D341Med (cell line): ENCODE results near the gene LGSN.
"Not testable (repeated sequence)": the region's sequence is repeated elsewhere in the genome, so short reads cannot be mapped to it uniquely, and the experiment has no call there.

Experiments used
- DNase-seq: peaks from one replicate; pipeline ENCODE4 v3.0.0; 2012; ENCODE audit warnings: low spot score

The LGSN gene

GRCh38 chr6:63306420-63306819, 13.4 kb downstream of the LGSN start:
- no peak for DNase-seq

GRCh38 chr6:63305277-63305676, 14.5 kb downstream of the LGSN start:
- DNase-seq = no peak

- DNase-seq = no peak
These were observed 16.3 kb downstream of the LGSN start for GRCh38 chr6:63303476-63303875.

- DNase-seq = no peak
These were observed 20.1 kb downstream of the LGSN start for GRCh38 chr6:63299667-63300066.

DNA sequence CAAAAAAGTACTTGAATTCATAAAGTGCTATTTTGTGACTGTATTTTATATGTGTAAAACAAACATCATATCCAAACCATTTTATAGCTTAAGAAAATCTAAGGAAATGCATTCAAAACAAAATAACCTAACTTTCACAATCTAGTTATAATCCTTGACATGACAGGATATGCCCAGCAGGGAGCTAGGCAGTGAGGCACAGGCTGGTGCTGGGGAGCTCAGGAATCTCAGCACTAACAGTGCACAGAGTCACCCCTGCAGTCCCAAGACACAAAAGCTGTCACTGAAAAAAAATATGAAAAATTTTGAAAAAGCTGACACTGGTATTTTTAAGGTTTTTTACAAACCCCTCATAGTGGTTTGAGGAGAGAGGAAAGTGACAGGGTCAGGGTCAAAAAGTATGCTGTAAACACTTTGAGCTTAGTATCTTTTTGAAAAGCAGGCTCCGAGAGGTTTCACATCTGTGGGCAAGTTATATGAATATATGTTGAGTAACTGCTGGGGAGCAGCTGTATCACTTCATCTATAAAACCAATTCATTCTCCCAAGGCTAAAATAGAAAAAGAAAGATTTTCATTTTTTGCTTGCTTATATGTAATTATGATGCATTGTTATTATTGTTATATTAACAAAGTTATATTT, 24.1 kb downstream of the LGSN start:
- DNase-seq = peak; percentile 47

DNA sequence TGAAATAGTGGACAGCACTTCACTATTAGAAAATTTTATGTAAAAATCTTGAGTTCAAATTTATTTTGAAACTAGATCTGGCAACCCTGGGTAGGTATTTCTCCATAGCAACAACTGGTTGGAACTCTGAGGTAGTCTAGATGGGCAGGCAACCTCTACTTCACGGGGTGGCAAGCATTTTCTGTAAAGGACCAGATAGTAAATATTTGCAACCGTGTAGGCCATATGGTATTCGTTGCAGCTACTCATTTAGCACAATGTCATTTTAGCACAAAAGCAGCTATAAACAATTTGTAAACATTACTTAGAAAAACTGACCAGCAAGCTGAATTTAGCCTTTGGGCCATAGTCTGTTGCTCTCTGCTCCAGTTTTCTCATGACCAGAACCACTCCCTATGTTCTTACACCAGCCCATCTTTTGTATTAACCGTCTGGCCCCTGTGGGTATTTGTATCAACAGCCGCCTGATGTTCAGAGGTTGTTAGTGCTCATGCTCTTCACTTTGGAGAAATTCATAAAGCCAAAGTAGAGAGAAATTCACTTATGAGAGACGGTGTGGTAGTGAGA, 29.2 kb downstream of the LGSN start:
- no peak for DNase-seq

- no peak for DNase-seq
These were observed 30.4 kb downstream of the LGSN start for GRCh38 chr6:63289269-63289872.

GRCh38 chr6:63280639-63281180, 39.1 kb downstream of the LGSN start:
- DNase-seq = no peak

- no peak for DNase-seq
These were observed 40.9 kb downstream of the LGSN start for GRCh38 chr6:63278916-63279315.

GRCh38 chr6:63275953-63276352, 43.8 kb downstream of the LGSN start:
- DNase-seq = no peak

DNA sequence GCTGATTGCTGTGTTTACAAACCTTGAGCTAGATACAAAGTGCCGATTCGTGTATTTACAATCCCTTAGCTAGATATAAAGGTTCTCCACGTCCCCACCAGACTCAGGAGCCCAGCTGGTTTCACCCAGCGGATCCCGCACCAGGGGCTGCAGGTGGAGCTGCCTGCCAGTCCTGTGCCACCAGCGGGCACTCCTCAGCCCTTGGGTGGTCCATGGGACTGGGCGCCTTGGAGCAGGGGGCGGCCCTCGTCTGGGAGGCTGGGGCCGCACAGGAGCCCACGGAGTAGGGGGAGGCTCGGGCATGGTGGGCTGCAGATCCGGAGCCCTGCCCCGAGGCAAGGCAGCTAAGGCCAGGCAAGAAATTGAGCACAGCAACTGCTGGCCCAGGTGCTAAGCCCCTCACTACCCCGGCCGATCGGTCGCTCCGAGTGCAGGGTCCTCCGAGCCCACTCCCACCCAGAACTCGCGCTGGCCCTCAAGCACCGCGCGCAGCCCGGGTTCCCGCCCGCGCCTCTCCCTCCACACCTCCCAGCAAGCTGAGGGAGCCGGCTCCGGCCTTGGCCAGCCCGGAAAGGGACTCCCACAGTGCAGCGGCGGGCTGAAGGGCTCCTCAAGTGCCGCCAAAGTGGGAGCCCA, 44.9 kb downstream of the LGSN start:
- not testable (repeated sequence) for DNase-seq

DNA sequence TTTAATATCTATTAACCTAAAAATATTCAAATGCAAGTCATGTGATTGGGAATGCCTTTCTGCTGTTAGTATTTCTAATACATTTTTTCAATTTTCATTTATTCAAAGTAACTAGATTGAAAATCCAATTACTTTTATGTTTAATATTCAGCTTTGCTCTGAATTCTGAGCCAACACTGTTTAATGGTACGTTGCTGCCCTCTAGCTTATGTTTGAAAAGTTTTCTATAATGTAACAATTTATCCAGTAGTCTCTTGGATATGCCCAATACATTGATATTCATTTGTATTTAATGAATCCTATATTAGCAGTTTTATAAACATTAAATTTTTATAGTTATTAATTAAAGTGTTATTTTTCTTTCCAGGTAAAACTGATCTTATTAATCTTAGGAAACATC, 47.4 kb downstream of the LGSN start:
- DNase-seq = peak; percentile 35

- no peak for DNase-seq
These were observed 50.3 kb downstream of the LGSN start for GRCh38 chr6:63269470-63269869.

DNA sequence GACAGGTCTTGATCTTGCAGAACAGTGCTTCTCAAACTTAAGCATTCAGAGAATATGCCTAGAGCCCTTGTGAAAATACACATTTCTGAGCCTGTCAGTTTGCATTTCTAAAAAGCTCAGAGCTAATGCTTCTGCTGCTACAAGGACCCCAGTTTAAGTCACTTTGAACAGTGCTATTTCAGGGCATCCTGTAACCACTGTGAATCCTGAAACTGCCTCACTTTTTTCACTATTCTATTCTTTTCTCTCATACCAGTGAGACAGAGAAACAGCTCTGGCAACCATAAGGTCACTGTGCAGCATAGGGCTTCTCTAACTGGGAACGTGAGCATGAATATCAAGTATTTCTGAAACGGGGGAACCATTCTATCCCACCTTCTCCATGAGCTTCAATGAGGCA, 51.2 kb downstream of the LGSN start:
- DNase-seq = no peak

GRCh38 chr6:63267828-63268227, 52.0 kb downstream of the LGSN start:
- no peak for DNase-seq

- no peak for DNase-seq
These were observed 52.7 kb downstream of the LGSN start for GRCh38 chr6:63267046-63267445.

GRCh38 chr6:63263444-63263843, 56.3 kb downstream of the LGSN start:
- no peak for DNase-seq

DNA sequence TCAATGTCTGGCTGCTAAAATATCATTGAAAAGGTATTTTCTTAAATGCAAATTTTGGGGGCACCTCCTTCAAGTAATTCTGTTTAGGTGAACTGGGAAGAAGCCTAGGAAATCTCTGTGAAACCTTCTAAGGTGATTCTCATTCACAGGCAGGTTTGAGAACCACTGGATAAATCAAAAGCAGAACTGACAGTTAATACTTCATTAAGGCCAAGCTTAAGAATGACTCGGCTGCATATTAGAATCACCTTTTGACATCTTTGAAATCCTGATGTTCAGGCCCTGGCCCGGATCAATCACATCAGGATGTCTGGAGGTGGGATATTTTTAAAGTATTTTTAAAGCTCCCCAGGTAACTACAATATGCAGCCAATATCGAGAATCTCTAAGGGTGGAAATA, 58.0 kb downstream of the LGSN start:
- DNase-seq = no peak

DNA sequence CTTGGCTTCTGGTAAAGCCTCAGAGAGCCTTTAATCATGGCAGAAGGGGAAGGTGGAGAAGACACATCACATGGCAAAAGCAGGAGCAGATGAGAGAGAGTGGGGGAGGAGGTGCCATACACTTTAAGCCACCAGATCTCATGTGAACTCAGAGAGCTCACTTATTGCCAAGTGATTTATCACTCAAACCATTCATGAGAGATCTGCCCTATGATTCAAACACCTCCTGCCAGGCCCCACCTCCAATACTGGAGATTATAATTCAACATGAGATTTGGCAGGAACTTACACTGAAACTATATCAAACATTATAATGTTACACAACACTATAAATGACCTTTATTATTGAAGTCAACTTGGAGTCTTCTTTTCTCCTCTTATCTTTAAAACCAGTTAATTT, 60.6 kb downstream of the LGSN start:
- DNase-seq = no peak

DNA sequence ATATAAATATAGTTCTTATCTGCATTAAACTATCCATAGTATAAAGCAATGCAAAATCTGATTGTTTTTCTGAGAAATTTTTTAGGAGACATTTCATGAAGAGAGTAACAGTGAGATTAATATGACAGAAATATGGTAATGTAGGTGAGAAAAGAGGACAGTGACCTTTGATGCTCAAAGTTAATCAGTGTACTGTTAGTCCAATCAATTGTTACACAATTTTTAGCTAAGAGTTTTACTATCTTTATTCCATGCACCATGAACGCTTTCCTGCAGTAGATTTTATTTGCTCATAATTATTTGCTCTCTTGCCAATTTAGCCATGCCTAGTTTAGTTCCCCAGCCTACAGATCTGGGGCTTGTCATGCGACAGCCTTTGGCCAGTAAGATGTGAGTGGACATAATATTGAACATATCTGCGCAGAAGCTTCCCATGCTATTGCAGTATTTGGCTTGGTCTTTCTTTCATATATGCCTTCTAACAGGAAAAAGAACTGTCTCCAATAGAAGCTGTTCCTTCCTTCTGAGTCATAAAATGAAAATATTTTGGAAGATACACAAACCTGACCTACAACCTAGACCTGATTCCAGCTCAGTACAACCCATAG, 69.8 kb downstream of the LGSN start:
- DNase-seq = no peak

- no peak for DNase-seq
These were observed 73.2 kb downstream of the LGSN start for GRCh38 chr6:63246581-63246980.

GRCh38 chr6:63245909-63246308, 73.9 kb downstream of the LGSN start:
- no peak for DNase-seq

GRCh38 chr6:63245420-63245819, 74.4 kb downstream of the LGSN start:
- DNase-seq = no peak
